Measurements from ENCODE around the gene ENDOV. TPM values are rescaled to one million over a fixed set of nuclear protein-coding genes. Genes with fewer than 3 reads are reported as not detected.

The ENDOV gene
- total RNA-seq, 1 donor = 13.4 TPM

GRCh38 chr17:80482058-80482318, 67.0 kb downstream of the ENDOV start:
- no peak for TF ChIP-seq CTCF (IDR thresholded peaks at IDR 0.05; ENCODE audit: insufficient read depth, low read depth, low read length)
- H3K4me3 ChIP-seq (ENCODE audit: low read depth, low read length) = no peak overlapping the region
- no peak for DNase-seq (ENCODE audit: low read depth)

GRCh38 chr17:80482555-80483308, 67.8 kb downstream of the ENDOV start:
- no peak for TF ChIP-seq CTCF (IDR thresholded peaks at IDR 0.05; ENCODE audit: insufficient read depth, low read depth, low read length)
- DNase-seq (ENCODE audit: low read depth) = no peak
- no peak overlapping the region for H3K4me3 ChIP-seq (ENCODE audit: low read depth, low read length)

GRCh38 chr17:80485846-80486245, 70.9 kb downstream of the ENDOV start:
- TF ChIP-seq CTCF (IDR thresholded peaks at IDR 0.05; ENCODE audit: insufficient read depth, low read depth, low read length) = no peak
- no peak overlapping the region for H3K4me3 ChIP-seq (ENCODE audit: low read depth, low read length)
- DNase-seq (ENCODE audit: low read depth) = no peak

- DNase-seq (ENCODE audit: low read depth) = no peak
- H3K4me3 ChIP-seq (ENCODE audit: low read depth, low read length) = no peak overlapping the region
- no peak for TF ChIP-seq CTCF (IDR thresholded peaks at IDR 0.05; ENCODE audit: insufficient read depth, low read depth, low read length)
These were observed 71.7 kb downstream of the ENDOV start for GRCh38 chr17:80486692-80487091.

- DNase-seq (ENCODE audit: low read depth) = no peak
- H3K4me3 ChIP-seq (ENCODE audit: low read depth, low read length) = no peak overlapping the region
- TF ChIP-seq CTCF (IDR thresholded peaks at IDR 0.05; ENCODE audit: insufficient read depth, low read depth, low read length) = no peak
These were observed 72.5 kb downstream of the ENDOV start for GRCh38 chr17:80487511-80487910.

Small RNA genes lying within 50 kb of the gene (small RNA-seq; reads per million reads assigned to genes)
- gene MIR4730 = not detected

Other genes with a start within 250 kb of the ENDOV start
- under 0.01 TPM in 1 of 2 replicates, not detected in the other for gene CARD14, start 245.1 kb upstream of the ENDOV start, total RNA-seq
- gene SGSH, start 194.8 kb upstream of the ENDOV start, total RNA-seq = 12.1 and 15.5 TPM in 2 replicates
- 12.5 and 17.4 TPM in 2 replicates for gene SLC26A11, start 194.7 kb upstream of the ENDOV start, total RNA-seq
- gene RNF213, start 154.3 kb upstream of the ENDOV start, total RNA-seq = 143 and 198 TPM in 2 replicates
- 1.3 and 2.2 TPM in 2 replicates for gene NPTX1, start 61.4 kb downstream of the ENDOV start, total RNA-seq
- 35.8 and 40.3 TPM in 2 replicates for gene RPTOR, start 129.7 kb downstream of the ENDOV start, total RNA-seq